ENCODE results near the gene KRT31. TPM values are rescaled to one million over a fixed set of nuclear protein-coding genes. Genes with fewer than 3 reads are reported as not detected.

The KRT31 gene
- total and polyA plus RNA-seq, 2 of the 8 experiments (the other 6 are each of a cell fraction or from before 2014, with no cell fraction given): not detected

GRCh38 chr17:41417576-41418015, 20.2 kb upstream of the KRT31 start:
- peak; percentile 81 for FAIRE-seq
- no peak overlapping the region for H3K14ac ChIP-seq (ENCODE audit: insufficient read length)
- H2BK12ac ChIP-seq (ENCODE audit: low read depth, low read length): no peak overlapping the region
- no peak overlapping the region for H2AK5ac ChIP-seq (ENCODE audit: low read depth, low read length)
- H4K91ac ChIP-seq (replicated peaks; ENCODE audit: insufficient read length, low read length): no peak overlapping the region
- TF ChIP-seq YY1 (IDR thresholded peaks at IDR 0.05; ENCODE audit: low read depth, low read length) (no peak), E2F6 (IDR thresholded peaks at IDR 0.05) (peak; percentile 58; the same call in 1 of the 2 replicates), HDAC6 (IDR thresholded peaks at IDR 0.05; ENCODE audit: low read depth, low read length) (no peak), CTCF (IDR thresholded peaks at IDR 0.05; ENCODE audit: control extremely low read depth in 1 of 3, insufficient read depth in 1 of 3, low read depth in 1 of 3, low read length in 3 of 3) (peak; percentile 66 to 84 (median 71)), RAD21 (IDR thresholded peaks at IDR 0.05 in 1 of 2, conservative IDR thresholded peaks at IDR 0.05 in 1 of 2; ENCODE audit: low read depth in 2 of 2, low read length in 2 of 2) (peak; percentile 59 to 68), MAX (IDR thresholded peaks at IDR 0.05) (peak; percentile 23; the same call in 1 of the 2 replicates)
- no peak overlapping the region for H3K4me2 ChIP-seq (ENCODE audit: insufficient read depth in 1 of 2, low read depth in 2 of 2, low read length in 2 of 2)
- no peak overlapping the region for H3K9ac ChIP-seq (replicated peaks in 1 of 4; ENCODE audit: extremely low read depth in 1 of 4, low read depth in 3 of 4, low read length in 3 of 4)
- H3K27me3 ChIP-seq (replicated peaks in 1 of 4; ENCODE audit: control insufficient read depth in 3 of 4, extremely low read depth in 1 of 4, insufficient read depth in 3 of 4, low read length in 3 of 4): no peaks in the 10 kb centered on the region; a peak in 2 of 7 replicates
- WGBS, 2 experiments (ENCODE audit: extremely low coverage in 1 of 2, insufficient coverage in 1 of 2, insufficient read length in 1 of 2, insufficient replicate concordance in 2 of 2, low coverage in 1 of 2, low lambda C conversion rate in 2 of 2, missing lambda C conversion rate in 1 of 2): 32% methylated on average over 4 of the region's 4 CpGs; no CpG with 5 or more reads in 1 of the 2 experiments
- no peak overlapping the region for H2BK20ac ChIP-seq (ENCODE audit: low read length)
- no peaks in the 10 kb centered on the region for H3K36me3 ChIP-seq (ENCODE audit: control insufficient read depth in 2 of 4, insufficient read depth in 4 of 4, low read length in 3 of 4)
- H3K9me3 ChIP-seq (ENCODE audit: insufficient read depth in 2 of 2, low read depth in 1 of 2, low read length in 1 of 2): no peaks in the 10 kb centered on the region
- no peak overlapping the region for H2AFZ ChIP-seq (ENCODE audit: low read length)
- no peak overlapping the region for H3K27ac ChIP-seq (ENCODE audit: low read depth, low read length)
- no peak overlapping the region for H3K4ac ChIP-seq (replicated peaks; ENCODE audit: insufficient read length, low read depth, low read length)
- no peaks in the 10 kb centered on the region for H4K20me1 ChIP-seq (replicated peaks in 1 of 2; ENCODE audit: control insufficient read depth in 1 of 2, insufficient read depth in 2 of 2, low read length in 2 of 2)
- no peaks in the 10 kb centered on the region for H3K79me2 ChIP-seq (ENCODE audit: control insufficient read depth in 1 of 2, insufficient read depth in 2 of 2, low read length in 2 of 2)
- H2BK120ac ChIP-seq (replicated peaks; ENCODE audit: low read depth, low read length): no peak overlapping the region
- ChIA-PET POLR2A (ENCODE audit: partially characterized antibody) (no interaction called here), CTCF (ENCODE audit: partially characterized antibody) (interaction anchor here (0.8 to 3.8 kb wide), 42 partner anchors 9 to 562 kb away, joined by 3 to 51 read pairs (median 4); partner anchors contain the start of genes KRT19, KRT33B and KRT38)
- no peaks in the 10 kb centered on the region for H3K79me1 ChIP-seq (ENCODE audit: low read depth, low read length)
- no peak overlapping the region for H2BK5ac ChIP-seq (ENCODE audit: low read depth, low read length)
- H3K4me3 ChIP-seq (ENCODE audit: extremely low read depth in 1 of 4, insufficient read depth in 2 of 4, low read depth in 3 of 4, low read length in 4 of 4): no peak overlapping the region
- peaks cover 0 to 7% (median 0%) of the 10 kb centered on the region in 4 experiments; a peak in 4 of 7 replicates for H3K4me1 ChIP-seq (replicated peaks in 1 of 4; ENCODE audit: control insufficient read depth in 3 of 4, insufficient read depth in 4 of 4, low read length in 3 of 4)
- peak in 1 of 2 experiments; percentile 51 for DNase-seq (ENCODE audit: low read depth in 1 of 2, low spot score in 2 of 2)
- H4K8ac ChIP-seq (ENCODE audit: extremely low read depth, insufficient read depth, low read length): no peak overlapping the region
- no peaks in the 10 kb centered on the region for H3K23me2 ChIP-seq (ENCODE audit: low read depth, low read length)
- H4K5ac ChIP-seq (ENCODE audit: insufficient read length, low read depth, low read length): no peak overlapping the region
- no peak overlapping the region; the same call in 1 of the 2 replicates for H2BK15ac ChIP-seq (ENCODE audit: low read length)
- no peak overlapping the region for H3K56ac ChIP-seq (replicated peaks; ENCODE audit: insufficient read length, low read depth, low read length)
- no peak overlapping the region for H3K18ac ChIP-seq (ENCODE audit: extremely low read depth, low read length)
- no peak overlapping the region for H3K23ac ChIP-seq (ENCODE audit: insufficient read length)
